Bronchial smooth muscle cell (primary cell): Measurements from ENCODE around the gene OR5AU1. TPM values are rescaled to one million over a fixed set of nuclear protein-coding genes. Genes with fewer than 3 reads are reported as not detected.

Experiments
- total RNA-seq: library from RNA; depleted of rRNA; stranded (reverse); fragments of >200 nt; gene quantifications from 2 replicates; pipeline ENCODE4 v1.2.1, GENCODE V29; 2014

Gene OR5AU1
- total RNA-seq = not detected in 2 replicates

DNA sequence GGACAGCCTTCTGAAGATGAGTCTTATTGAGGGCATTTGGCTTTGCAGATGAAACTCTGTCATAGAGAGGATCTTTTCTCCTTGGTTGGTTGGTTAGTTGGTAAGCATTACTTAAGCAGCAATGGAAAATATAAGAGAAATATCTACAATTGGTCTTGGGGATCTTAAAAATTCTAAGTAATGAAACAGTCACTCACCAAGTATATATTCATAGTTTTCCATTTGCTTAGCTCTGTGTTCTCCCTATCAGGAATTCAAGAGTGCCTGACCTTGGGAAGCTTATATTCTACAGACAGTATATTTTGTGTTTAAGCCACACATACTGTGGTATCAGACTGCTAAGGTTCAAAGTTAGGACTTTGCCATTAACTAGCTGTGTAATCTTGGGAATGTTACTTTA is at the start of gene OR5AU1:
Gene OR5AU1, minus strand, starts transcription at position 101 of the 400 bp plus-strand sequence. CDS start 191 bp downstream, outside the sequence.

Other genes with a start within 250 kb of the OR5AU1 start
- gene RNASE2, start 200.6 kb downstream of the OR5AU1 start, total RNA-seq = not detected in 2 replicates
- gene METTL17, start 166.1 kb downstream of the OR5AU1 start, total RNA-seq = 19.1 and 25.4 TPM in 2 replicates
- 0.95 TPM in 1 of 2 replicates, not detected in the other for gene SLC39A2, start 156.8 kb downstream of the OR5AU1 start, total RNA-seq
- gene NDRG2, start 131.0 kb downstream of the OR5AU1 start, total RNA-seq = 0.52 TPM in 1 of 2 replicates, not detected in the other
- not detected in 2 replicates for gene TPPP2, start 125.8 kb downstream of the OR5AU1 start, total RNA-seq
- not detected in 2 replicates for gene RNASE13, start 121.3 kb downstream of the OR5AU1 start, total RNA-seq
- not detected in 2 replicates for gene RNASE7, start 113.7 kb downstream of the OR5AU1 start, total RNA-seq
- not detected in 2 replicates for gene RNASE8, start 98.2 kb downstream of the OR5AU1 start, total RNA-seq
- 37.4 and 40.5 TPM in 2 replicates for gene ARHGEF40, start 85.8 kb downstream of the OR5AU1 start, total RNA-seq
- gene ZNF219, start 57.4 kb downstream of the OR5AU1 start, total RNA-seq = 0.63 and 1.1 TPM in 2 replicates
- gene TMEM253, start 55.0 kb downstream of the OR5AU1 start, total RNA-seq = not detected in 2 replicates
- 581 and 824 TPM in 2 replicates for gene HNRNPC, start 113.4 kb upstream of the OR5AU1 start, total RNA-seq
- gene RPGRIP1, start 124.0 kb upstream of the OR5AU1 start, total RNA-seq = 0.16 TPM in 1 of 2 replicates, not detected in the other
- gene SUPT16H, start 228.0 kb upstream of the OR5AU1 start, total RNA-seq = 61.8 and 70.7 TPM in 2 replicates